MG63 (cell line): ENCODE results near the gene PLB1. TPM values are rescaled to one million over a fixed set of nuclear protein-coding genes. Genes with fewer than 3 reads are reported as not detected.

Experiments used
- DNase-seq: peaks from one replicate; pipeline ENCODE4 v3.0.0-alpha.2; 2020
- H3K27me3 ChIP-seq: fragments of 250-450 bp; sonication (Bioruptor Pico); 2 replicates; pipeline ENCODE4 v1.5.1; 2020; ENCODE audit warnings: mild to moderate bottlenecking, moderate library complexity
- H3K36me3 ChIP-seq: fragments of 250-450 bp; sonication (Bioruptor Pico); 2 replicates; pipeline ENCODE4 v1.5.1; 2020; ENCODE audit warnings: mild to moderate bottlenecking, moderate library complexity
- H3K4me3 ChIP-seq: fragments of 250-450 bp; sonication (Bioruptor Pico); 2 replicates; pipeline ENCODE4 v1.5.1; 2020; ENCODE audit warnings: mild to moderate bottlenecking, moderate library complexity
- H3K9me3 ChIP-seq: fragments of 250-450 bp; sonication (Bioruptor Pico); 2 replicates; pipeline ENCODE4 v1.5.1; 2020; ENCODE audit warnings: mild to moderate bottlenecking, moderate library complexity
- total RNA-seq: library from RNA; depleted of rRNA; stranded (reverse); fragments of >200 nt; shearing (Covaris generic); gene quantifications from 2 replicates; pipeline ENCODE4 v1.2.3, GENCODE V29; 2014; ENCODE audit warnings: low replicate concordance; rRNA removed

PLB1 gene
- total RNA-seq, 1 experiment from 2014 or later: not detected

DNA sequence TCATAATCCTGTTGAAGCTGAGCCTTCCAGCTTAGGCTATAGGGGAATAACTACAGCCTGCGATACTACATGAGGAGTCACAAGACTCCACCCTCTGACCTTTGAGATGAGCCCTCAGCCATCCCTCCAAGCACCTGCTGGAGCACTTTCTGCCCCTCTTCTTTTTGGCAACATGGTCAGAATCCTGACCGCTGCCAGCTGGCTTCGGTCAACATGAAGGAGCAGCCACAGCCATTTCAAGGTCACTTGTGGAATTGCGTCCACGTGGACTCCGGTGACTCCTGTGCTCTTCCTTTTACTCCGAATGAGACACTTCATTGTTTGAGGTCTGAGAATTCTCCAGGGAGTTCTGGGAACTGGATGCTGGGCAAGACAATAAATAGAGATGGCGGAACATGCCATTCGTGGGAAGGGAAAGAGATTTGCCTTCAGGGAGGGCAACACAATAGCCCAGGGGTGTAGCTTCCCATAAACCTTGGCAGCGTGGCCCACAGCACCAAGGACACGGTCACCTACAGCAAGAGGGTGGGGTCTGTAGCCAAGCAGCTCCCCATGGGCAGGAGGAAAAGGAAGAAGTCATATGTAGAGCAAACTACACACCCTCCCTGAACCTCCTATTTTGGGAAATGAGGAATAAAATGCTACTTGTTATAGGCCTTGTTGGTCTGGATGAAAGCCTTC lies 182.5 kb downstream of the PLB1 start:
- H3K9me3 ChIP-seq: peaks cover under 1% of the 10 kb centered on the region; the same call in 1 of the 2 replicates
- no peak overlapping the region for H3K4me3 ChIP-seq
- H3K36me3 ChIP-seq: no peaks in the 10 kb centered on the region
- no peaks in the 10 kb centered on the region for H3K27me3 ChIP-seq
- DNase-seq: no peak

DNA sequence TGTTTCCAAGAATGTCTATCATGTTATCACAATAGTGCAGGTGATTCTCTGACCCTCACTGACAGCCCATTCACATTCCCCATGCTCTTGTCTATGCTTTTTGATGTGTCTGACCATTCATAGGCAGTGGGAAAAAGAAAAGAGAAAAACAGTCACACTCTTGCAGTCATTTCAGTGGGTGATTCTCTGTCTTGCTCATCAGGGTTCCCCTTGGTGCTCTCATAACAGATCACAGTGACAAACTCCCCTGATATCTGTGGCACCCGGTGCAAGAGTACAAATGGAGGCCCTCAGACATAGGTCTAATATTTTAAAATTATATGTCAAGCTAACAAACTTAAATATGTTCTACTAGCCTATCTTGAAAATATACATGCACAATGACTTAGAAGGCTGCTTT lies 183.1 kb downstream of the PLB1 start:
- H3K27me3 ChIP-seq: no peaks in the 10 kb centered on the region
- H3K9me3 ChIP-seq: no peaks in the 10 kb centered on the region
- DNase-seq: no peak
- H3K4me3 ChIP-seq: no peak overlapping the region
- no peaks in the 10 kb centered on the region for H3K36me3 ChIP-seq

DNA sequence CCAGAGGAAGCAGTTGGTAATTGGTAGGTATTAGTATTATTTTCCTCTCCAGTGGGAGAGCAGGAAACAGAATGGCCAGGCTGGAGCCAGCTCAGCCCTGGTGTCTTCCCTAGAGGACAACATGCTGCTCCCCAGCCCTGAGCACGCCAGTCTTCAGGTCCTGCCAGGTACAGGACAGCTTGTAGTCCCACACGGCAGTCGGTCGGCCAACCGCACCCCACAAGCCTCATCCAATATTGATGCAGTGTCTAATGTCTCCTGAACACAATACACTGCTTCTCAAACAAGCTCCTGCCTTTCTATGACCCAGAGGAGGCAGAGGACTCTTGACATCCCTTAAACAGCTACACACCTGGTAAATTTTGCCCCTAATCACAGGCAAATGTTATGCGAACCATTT lies 184.8 kb downstream of the PLB1 start:
- no peaks in the 10 kb centered on the region for H3K9me3 ChIP-seq
- no peaks in the 10 kb centered on the region for H3K36me3 ChIP-seq
- no peak overlapping the region for H3K4me3 ChIP-seq
- H3K27me3 ChIP-seq: no peaks in the 10 kb centered on the region
- no peak for DNase-seq

DNA sequence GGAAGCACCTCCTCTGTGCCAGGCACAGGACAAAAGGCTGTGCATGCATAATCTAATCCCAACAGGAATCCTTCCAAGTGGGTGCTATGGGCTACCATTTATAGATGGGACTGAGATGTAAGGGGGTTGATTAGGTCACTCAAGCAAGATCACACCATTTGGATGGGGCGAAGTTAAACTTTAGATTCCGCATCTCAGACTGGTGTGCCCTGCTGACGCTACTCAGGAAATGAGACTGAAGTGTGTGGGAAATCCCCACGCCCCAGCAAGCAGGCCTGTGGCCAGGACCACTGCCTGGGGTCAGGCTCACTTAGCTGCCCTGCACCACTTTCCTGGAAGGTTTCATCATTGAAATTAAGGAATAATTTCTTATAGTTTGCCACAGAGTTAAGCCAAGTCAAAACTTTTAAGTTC lies 185.3 kb downstream of the PLB1 start:
- no peaks in the 10 kb centered on the region for H3K27me3 ChIP-seq
- H3K4me3 ChIP-seq: no peak overlapping the region
- peak; percentile 94 for DNase-seq
- H3K36me3 ChIP-seq: no peaks in the 10 kb centered on the region
- H3K9me3 ChIP-seq: no peaks in the 10 kb centered on the region

DNA sequence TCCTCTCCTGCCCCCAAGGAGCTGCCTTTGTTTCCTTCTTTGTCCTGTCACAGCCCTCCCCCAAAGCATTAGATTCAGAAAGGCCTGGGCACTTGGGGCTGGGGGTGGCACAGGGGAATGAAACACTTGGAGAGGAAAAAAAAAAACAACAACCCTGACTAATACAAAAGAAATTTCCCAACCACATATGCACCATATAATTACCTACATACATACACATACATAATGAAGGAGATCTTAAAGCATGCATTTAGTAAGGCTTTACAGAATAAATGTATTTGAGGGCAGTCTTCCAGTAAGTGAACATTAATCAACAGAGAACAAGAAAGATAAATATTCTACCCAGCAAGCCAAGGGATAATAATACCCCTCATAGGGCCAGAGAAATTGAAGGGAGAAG lies 185.7 kb downstream of the PLB1 start:
- H3K9me3 ChIP-seq: no peaks in the 10 kb centered on the region
- DNase-seq: peak; percentile 36
- H3K27me3 ChIP-seq: no peaks in the 10 kb centered on the region
- H3K36me3 ChIP-seq: no peaks in the 10 kb centered on the region
- no peak overlapping the region for H3K4me3 ChIP-seq

DNA sequence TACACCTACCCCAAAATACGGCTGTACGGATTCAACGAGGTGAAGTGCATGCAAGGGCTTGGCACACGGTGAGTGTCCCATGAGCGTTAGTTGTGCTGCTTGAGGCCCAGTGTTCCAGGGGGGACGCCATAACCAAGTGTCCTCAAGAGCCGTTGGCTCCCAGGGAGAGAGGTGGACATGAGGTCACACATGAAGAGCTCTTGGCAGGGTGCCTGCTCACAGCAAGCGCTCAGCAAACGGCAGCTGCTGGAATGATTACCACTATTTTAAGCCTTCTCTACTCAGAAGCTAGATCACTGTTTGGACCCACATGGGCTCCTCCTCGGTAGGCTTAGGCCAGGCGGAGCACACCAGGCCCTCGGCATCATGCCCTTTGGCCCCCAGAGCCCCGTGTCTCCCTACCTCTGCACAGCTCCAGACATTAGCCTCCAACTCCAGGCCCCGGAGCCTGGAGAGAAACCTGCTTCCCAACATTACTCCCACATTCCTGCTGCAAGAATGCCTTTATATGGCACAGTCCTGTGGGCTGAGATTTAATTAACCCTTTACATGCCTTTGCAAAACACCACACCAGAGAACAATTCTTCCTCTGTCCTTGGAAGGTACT lies 187.3 kb downstream of the PLB1 start:
- peak; percentile 75 for DNase-seq
- no peaks in the 10 kb centered on the region for H3K36me3 ChIP-seq
- no peak overlapping the region for H3K4me3 ChIP-seq
- no peaks in the 10 kb centered on the region for H3K27me3 ChIP-seq
- H3K9me3 ChIP-seq: no peaks in the 10 kb centered on the region

DNA sequence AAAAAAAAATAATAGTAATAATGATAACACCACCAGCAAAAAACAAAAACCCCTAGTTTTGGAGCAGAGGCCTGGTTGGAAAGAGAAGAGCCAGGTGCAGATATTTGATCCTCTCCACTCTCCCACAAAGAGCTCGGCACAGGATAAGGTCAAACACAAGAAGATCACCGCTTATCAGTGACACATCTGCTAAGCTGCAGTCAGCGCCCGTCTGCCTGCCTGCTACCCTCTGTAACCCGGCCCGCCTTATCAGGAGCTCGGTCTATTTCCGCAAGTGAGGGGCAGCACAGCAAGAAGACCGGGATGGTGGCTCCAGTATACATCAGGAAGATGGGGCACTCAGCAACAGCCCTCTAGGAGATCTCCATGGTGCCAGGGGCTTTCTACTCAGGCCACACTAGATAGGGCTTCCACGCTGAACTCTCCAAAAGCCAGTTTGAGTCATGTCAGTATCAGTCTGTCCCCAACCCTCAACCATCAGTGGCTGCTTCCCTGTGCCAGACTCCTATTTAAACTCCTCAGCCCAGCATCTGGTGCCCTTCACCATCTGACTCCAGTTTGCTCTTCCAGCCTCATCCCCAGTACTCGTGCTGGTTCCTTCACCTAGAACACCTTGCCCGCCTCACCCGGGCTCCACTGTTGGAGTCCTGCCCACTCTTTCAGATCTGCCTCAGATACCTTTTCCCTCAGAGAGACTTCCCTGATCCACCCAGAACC lies 188.4 kb downstream of the PLB1 start:
- no peaks in the 10 kb centered on the region for H3K36me3 ChIP-seq
- no peak overlapping the region for H3K4me3 ChIP-seq
- no peaks in the 10 kb centered on the region for H3K9me3 ChIP-seq
- no peaks in the 10 kb centered on the region for H3K27me3 ChIP-seq
- DNase-seq: no peak

DNA sequence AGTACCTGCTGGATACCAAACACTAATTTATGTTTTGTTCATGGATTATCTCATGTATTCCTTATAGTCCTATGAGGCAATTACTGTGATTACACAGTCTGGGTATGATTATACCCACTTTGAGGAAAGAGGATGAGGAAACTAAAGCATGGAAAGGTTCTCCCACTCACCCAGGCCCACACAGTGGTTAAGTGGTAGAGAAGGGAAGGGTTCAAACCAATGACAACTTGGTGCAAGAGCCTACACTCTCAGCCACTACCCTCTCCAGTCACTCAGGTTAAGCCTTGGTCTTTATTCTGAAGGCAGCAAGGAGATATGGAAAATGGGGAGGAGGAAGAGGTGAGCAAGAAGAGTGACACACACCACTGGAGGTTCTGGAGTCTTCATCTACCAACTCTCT lies 191.3 kb downstream of the PLB1 start:
- no peaks in the 10 kb centered on the region for H3K36me3 ChIP-seq
- no peak for DNase-seq
- H3K4me3 ChIP-seq: no peak overlapping the region
- H3K9me3 ChIP-seq: no peaks in the 10 kb centered on the region
- no peaks in the 10 kb centered on the region for H3K27me3 ChIP-seq

DNA sequence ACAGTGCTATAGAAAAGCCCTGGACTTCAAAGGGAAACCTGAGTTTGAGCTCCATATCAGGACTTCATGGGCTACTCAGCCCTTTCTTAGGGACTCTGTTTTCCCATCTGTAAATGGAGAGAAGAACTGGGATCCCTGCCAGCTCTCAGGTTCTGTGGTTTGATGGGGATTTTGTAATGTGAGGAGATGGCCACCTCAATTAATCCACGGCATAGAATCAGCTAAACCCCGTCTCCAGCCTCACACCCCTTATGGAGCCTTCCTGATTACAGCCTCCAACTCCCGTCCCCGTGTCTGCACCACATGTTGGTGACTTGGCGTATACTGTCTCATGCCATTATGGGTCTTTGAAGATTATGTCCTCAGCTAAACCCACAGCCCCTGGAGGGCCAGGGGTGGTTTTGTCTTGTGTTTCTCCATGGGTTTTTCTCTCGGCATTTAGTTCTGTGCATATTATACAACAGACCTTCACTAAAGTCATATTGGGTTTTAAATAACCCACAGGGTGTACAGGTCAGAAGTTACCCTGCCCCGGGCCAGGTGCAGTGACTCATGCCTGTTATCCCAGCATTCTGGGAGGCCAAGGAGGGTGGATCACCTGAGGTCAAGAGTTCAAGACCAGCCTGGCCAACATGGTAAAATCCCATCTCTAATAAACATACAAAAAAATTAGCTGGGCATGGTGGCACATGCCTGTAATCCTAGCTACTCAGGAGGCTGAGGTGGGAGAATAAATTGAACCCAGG lies 192.0 kb downstream of the PLB1 start:
- Histone ChIP-seq H3K27me3 (no peaks in the 10 kb centered on the region), H3K36me3 (no peaks in the 10 kb centered on the region), H3K9me3 (no peaks in the 10 kb centered on the region), H3K4me3 (no peak overlapping the region)
- no peak for DNase-seq

DNA sequence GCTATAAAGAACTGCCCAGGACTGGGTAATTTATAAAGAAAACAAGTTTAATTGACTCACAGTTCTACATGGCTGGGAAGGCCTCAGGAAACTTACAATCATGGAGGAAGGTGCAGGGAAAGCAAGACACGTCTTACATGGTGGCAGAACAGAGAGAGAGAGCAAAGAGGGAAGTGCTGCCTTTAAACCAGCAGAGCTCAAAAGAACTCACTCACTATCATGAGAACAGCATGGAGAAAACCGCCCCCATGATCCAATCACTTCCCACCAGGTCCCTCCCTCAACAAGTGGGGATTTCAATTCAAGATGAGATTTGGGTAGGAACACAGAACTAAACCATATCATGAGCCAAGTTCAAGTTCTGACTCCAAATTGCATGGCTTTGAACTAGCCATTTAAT lies 193.0 kb downstream of the PLB1 start:
- Histone ChIP-seq H3K27me3 (no peaks in the 10 kb centered on the region), H3K36me3 (no peaks in the 10 kb centered on the region), H3K9me3 (no peaks in the 10 kb centered on the region), H3K4me3 (no peak overlapping the region)
- DNase-seq: no peak

DNA sequence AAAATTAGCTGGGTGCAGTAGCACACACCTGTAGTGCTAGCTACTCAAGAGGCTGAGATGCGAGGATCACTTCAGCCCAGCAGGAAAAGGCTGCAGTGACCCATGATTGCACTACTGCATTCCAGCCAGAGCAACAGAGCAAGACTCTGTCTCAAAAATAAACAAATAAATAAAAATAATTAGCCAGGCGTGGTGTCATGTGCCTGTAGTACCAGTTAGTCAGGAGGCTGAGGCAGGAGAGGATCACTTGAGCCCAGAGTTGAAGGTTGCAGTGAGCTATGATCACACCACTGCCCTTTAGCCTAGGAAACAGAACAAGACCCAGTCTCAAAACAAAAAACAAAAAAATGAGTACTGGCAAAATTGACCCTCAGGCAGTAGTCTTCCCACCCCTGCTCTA lies 193.9 kb downstream of the PLB1 start:
- no peaks in the 10 kb centered on the region for H3K36me3 ChIP-seq
- no peak for DNase-seq
- H3K4me3 ChIP-seq: no peak overlapping the region
- no peaks in the 10 kb centered on the region for H3K9me3 ChIP-seq
- no peaks in the 10 kb centered on the region for H3K27me3 ChIP-seq

DNA sequence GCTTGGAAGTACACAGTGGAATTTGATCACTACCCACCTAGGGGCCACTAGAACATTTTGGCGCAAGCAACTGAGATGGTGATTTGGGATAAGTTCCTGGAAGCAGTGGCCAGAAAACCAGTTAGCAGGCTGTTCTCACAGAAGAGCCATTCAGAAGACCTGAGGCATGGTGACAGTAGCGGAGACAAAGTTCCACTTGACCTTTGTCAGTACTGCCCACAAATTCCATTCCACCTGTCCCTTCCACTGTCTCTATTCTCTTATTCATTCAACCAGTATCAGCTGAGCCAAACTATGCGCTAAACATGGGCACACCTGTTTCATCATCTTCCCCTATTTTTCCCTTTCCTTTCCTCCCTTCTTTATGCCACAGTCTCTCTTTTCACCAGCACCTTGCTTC lies 196.6 kb downstream of the PLB1 start:
- no peak for DNase-seq
- H3K27me3 ChIP-seq: no peaks in the 10 kb centered on the region
- H3K36me3 ChIP-seq: no peaks in the 10 kb centered on the region
- H3K4me3 ChIP-seq: no peak overlapping the region
- no peaks in the 10 kb centered on the region for H3K9me3 ChIP-seq

DNA sequence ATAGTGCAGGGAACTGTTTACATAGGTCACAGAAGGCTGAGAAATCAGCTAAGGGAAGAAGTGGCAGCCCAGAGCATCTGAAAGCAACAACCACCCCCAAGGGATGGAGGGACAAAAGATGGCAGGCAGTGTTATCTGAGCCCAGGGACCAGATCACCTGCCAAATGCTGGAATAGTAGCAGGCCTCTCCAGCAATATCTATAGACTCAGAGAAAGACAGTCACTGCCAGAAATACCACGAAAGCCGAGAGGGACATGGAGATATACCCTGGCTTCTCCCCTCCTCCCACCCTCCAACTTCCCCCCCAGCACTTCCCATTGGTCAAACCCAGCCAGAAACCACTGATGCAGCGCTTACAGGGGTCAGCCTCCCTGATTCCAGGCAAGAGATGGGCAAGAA lies 197.4 kb downstream of the PLB1 start:
- Histone ChIP-seq H3K36me3 (no peaks in the 10 kb centered on the region), H3K4me3 (no peak overlapping the region), H3K9me3 (no peaks in the 10 kb centered on the region), H3K27me3 (no peaks in the 10 kb centered on the region)
- no peak for DNase-seq

Other genes with a start within 250 kb of the PLB1 start
- 32.7 and 46.9 TPM in 2 replicates for gene FOSL2, start 103.2 kb upstream of the PLB1 start, total RNA-seq